MM.1S (cell line): ENCODE measurements around the gene NOTUM.

ENCODE experiments used
- EZH2 ChIP-seq: fragments of 300-600 bp; sonication (generic); optimal IDR thresholded peaks from 2 replicates; pipeline ENCODE3; 2017; ENCODE audit warnings: low read depth, mild to moderate bottlenecking, antibody characterized with exemption, low read length, mixed read lengths
- EZH2phosphoT487 ChIP-seq: fragments of 300-600 bp; sonication (generic); IDR thresholded peaks from 2 replicates; pipeline ENCODE4 v1.6.1; 2018; ENCODE audit warnings: antibody characterized with exemption, low read length
- TF ChIP-seq, protein P1 (sequence below): fragments of 300-600 bp; sonication (generic); IDR thresholded peaks from 2 replicates; pipeline ENCODE4 v1.5.1; 2016; ENCODE audit warnings: antibody characterized with exemption, low read length, mixed read lengths

DNA sequence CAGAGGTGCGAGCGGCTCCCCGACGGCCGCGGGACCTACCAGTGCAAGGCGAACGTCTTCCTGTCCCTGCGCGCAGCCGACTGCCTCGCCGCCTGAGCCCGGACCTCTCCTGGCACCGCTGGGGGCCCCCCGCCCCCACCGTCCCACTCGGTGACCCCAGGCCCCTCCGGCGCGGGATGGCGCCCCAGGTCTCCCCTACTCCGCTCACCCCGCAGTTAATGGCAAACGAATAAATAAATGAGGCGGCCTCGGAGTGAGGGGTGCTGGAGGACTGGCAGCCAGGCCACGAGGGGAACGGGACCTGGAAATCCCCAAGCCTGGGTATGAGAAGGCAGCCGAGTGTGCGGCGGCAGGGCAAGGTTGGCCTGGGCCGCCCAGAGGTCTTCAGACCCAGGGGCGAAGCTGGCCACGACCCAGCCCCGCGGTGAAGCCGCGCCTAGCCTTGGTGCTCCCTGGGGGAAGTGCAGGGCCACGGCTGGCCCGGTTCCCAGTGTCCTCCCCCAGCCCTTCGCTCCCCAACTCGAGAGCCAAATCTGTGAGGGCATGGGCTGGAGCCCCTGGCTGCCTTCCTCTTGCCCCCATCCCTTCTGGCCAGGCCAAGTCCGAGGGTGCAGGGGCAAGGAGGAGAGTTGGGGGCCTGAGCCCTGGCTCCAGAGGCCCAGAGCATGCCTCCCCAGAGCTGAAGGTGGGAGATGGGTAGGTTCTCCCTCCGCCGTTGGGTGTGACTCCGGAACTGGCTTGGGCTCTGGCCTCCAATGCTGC, 58.2 kb downstream of the NOTUM start:
- no peak for TF ChIP-seq EZH2phosphoT487
- TF ChIP-seq, protein P1, sequence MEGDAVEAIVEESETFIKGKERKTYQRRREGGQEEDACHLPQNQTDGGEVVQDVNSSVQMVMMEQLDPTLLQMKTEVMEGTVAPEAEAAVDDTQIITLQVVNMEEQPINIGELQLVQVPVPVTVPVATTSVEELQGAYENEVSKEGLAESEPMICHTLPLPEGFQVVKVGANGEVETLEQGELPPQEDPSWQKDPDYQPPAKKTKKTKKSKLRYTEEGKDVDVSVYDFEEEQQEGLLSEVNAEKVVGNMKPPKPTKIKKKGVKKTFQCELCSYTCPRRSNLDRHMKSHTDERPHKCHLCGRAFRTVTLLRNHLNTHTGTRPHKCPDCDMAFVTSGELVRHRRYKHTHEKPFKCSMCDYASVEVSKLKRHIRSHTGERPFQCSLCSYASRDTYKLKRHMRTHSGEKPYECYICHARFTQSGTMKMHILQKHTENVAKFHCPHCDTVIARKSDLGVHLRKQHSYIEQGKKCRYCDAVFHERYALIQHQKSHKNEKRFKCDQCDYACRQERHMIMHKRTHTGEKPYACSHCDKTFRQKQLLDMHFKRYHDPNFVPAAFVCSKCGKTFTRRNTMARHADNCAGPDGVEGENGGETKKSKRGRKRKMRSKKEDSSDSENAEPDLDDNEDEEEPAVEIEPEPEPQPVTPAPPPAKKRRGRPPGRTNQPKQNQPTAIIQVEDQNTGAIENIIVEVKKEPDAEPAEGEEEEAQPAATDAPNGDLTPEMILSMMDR = no peak
- TF ChIP-seq EZH2 = no peak
